H1 (cell line): ENCODE measurements around the gene ADNP2. TPM values are rescaled to one million over a fixed set of nuclear protein-coding genes. Genes with fewer than 3 reads are reported as not detected.

Experiments used
- GABPA ChIP-seq: IDR thresholded peaks from 2 replicates; pipeline ENCODE4 v1.6.1; 2011; ENCODE audit warnings: mild to moderate bottlenecking, low read length, moderate library complexity, borderline replicate concordance; ENCODE audit not compliant: insufficient read depth
- HDAC2 ChIP-seq, 2 experiments: fragments of 300-600 bp in 1 of 2; sonication (generic) in 1 of 2; IDR thresholded peaks; 2 replicates each; pipeline ENCODE4 v1.6.1; 2011 to 2012; ENCODE audit warnings: low read depth in 2 of 2, low read length in 2 of 2, mild to moderate bottlenecking in 2 of 2, moderate library complexity in 2 of 2, borderline replicate concordance in 1 of 2, inconsistent platforms in 1 of 2
- KDM1A ChIP-seq: fragments of 200-600, 300-600 bp; sonication (generic); IDR thresholded peaks from 2 replicates; pipeline ENCODE4 v1.7.1; 2016; ENCODE audit warnings: mild to moderate bottlenecking, low read length, borderline replicate concordance
- MAX ChIP-seq: IDR thresholded peaks from 2 replicates; pipeline ENCODE4 v1.6.1; 2012; ENCODE audit warnings: inconsistent platforms
- TCF12 ChIP-seq: IDR thresholded peaks from 2 replicates; pipeline ENCODE4 v1.6.1; 2011; ENCODE audit warnings: low read depth, mild to moderate bottlenecking, low read length
- YY1 ChIP-seq: IDR thresholded peaks from 2 replicates; pipeline ENCODE4 v1.6.1; 2011; ENCODE audit warnings: low read depth, mild to moderate bottlenecking, low read length
- polyA plus RNA-seq, 7 experiments: library from polyadenylated mRNA; depleted of rRNA in 3 of 7; stranded (reverse) in 5 of 7; unstranded in 2 of 7; fragments of >200 nt in 5 of 7; fragments of 200-250 nt in 2 of 7; gene quantifications; 1 replicate in 5 of 7; 2 replicates in 1 of 7; 4 replicates in 1 of 7; pipeline versions ENCODE4 v1.2.1 to v1.2.3, GENCODE V29; 2011 to 2013; ENCODE audit warnings: missing spikeins in 2 of 7, mixed read lengths in 2 of 7
- total RNA-seq: library from RNA; stranded (reverse); fragmentation: NEBNext Ultra II Directional; extraction: Animal tissue kit (Norgen Biotek cat#: 25700); gene quantifications from 2 replicates; pipeline ENCODE4 v1.2.1, GENCODE V29; 2021

ADNP2 gene
- total and polyA plus RNA-seq, 2 of the 8 experiments (the other 6 are each of a cell fraction or from before 2014, with no cell fraction given), result 25.1 to 61.6 TPM

DNA sequence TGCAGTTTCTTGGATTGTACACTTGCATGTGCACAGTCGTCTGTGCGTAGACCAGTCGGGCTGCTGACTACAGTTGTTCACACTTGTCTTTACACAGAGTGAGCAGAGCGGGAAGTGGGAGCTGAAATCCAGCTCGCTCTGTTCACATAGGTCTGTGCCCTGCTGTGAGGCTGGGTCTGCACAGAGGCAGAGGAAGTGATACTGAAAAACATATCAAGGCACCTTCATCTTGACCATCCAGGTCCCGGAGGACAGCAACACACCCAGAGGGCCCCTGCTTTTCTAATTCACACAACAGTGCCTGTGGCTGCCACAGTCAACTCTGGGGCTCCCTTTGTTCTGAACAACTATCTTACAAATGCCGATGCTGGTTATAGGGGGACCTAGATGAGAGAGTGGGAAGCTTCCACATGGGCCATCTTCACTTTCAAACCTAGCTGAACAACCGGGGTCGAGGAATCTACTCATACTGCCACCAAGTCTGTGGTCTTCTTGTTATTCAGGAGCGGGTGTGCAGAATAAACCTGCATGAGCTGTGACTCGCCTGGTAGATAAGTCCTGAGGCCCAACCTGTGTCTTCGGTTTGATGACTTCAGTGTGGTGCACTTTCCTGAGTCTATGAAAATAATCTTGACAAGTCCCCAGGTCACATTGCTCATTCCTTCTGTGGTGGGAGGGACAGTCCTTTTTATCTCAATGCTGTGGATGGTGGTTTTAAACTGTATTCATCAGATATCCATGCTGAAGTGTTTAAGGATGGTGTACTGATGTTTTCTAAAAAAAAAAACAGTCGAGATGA, 3.5 kb upstream of the ADNP2 start (continued):
- TF ChIP-seq HDAC2 (IDR thresholded peaks at IDR 0.05; ENCODE audit: borderline replicate concordance in 1 of 2, low read depth in 2 of 2, low read length in 2 of 2) (no peak), GABPA (no peak), YY1 (no peak), KDM1A (no peak), MAX (no peak), TCF12 (no peak)
